Smooth muscle cell (in vitro differentiated cells): ENCODE results near the gene ATP2C1. TPM values are rescaled to one million over a fixed set of nuclear protein-coding genes. Genes with fewer than 3 reads are reported as not detected.

Experiments
- DNase-seq: peaks from one replicate; lab custom pipeline; 2025; ENCODE audit not compliant: unreplicated experiment; lab: John Stamatoyannopoulos, UW
- H2AFZ ChIP-seq: fragments of 200-600 bp; sonication (generic); 2 replicates; pipeline ENCODE4 v1.6.0; 2016; ENCODE audit warnings: antibody characterized with exemption, low read depth, mild to moderate bottlenecking
- H3F3A ChIP-seq: fragments of 200-600 bp; sonication (generic); 2 replicates; pipeline ENCODE4 v1.6.0; 2017; ENCODE audit warnings: antibody characterized with exemption, low read depth
- H3K27ac ChIP-seq: fragments of 200-600 bp; sonication (generic); 2 replicates; pipeline ENCODE4 v1.5.1; 2016; ENCODE audit warnings: low read depth, mild to moderate bottlenecking
- H3K27me3 ChIP-seq: fragments of 200-600 bp; sonication (generic); 2 replicates; pipeline ENCODE4 v1.6.1; 2016; ENCODE audit warnings: low read depth, mild to moderate bottlenecking
- H3K36me3 ChIP-seq: fragments of 200-600 bp; sonication (generic); 2 replicates; pipeline ENCODE4 v1.5.1; 2016; ENCODE audit warnings: low read depth
- H3K4me1 ChIP-seq: fragments of 200-600 bp; sonication (generic); 2 replicates; pipeline ENCODE4 v1.5.1; 2016; ENCODE audit warnings: low read depth
- H3K4me2 ChIP-seq: fragments of 200-600 bp; sonication (generic); 2 replicates; pipeline ENCODE4 v1.6.0; 2016; ENCODE audit warnings: mild to moderate bottlenecking
- H3K4me3 ChIP-seq: fragments of 200-600 bp; sonication (generic); 2 replicates; pipeline ENCODE4 v1.5.1; 2016; ENCODE audit warnings: mild to moderate bottlenecking
- H3K79me2 ChIP-seq: fragments of 200-600 bp; sonication (generic); 2 replicates; pipeline ENCODE4 v1.6.0; 2016; ENCODE audit warnings: low read depth, mild to moderate bottlenecking
- H3K9ac ChIP-seq: fragments of 200-600 bp; sonication (generic); 2 replicates; pipeline ENCODE4 v1.6.0; 2016; ENCODE audit warnings: low read depth
- H3K9me3 ChIP-seq: fragments of 200-600 bp; sonication (generic); replicated peaks from 2 replicates; pipeline ENCODE4 v1.5.1; 2016; ENCODE audit warnings: low read depth
- H4K20me1 ChIP-seq: fragments of 200-600 bp; sonication (generic); 2 replicates; pipeline ENCODE4 v1.6.0; 2016; ENCODE audit warnings: low read depth
- WGBS: methylation state at CpG from one replicate; pipeline ENCODE4 v1.1.7; 2016; ENCODE audit warnings: low lambda C conversion rate; 5-methylcytosine and 5-hydroxymethylcytosine counted together
- polyA plus RNA-seq: library from polyadenylated mRNA; unstranded; fragments of >200 nt; fragmentation: Nextera tagmentation; extraction: Ambion mirVana; gene quantifications from 2 replicates; pipeline ENCODE4 v1.2.1, GENCODE V29; 2016
- total RNA-seq: library from RNA; depleted of rRNA; stranded (reverse); fragments of >200 nt; gene quantifications from 2 replicates; pipeline ENCODE4 v1.2.3, GENCODE V29; 2014
- TF ChIP-seq, protein P1 (sequence below): fragments of 200-600 bp; sonication (generic); IDR thresholded peaks from 2 replicates; pipeline ENCODE4 v1.5.1; 2017; ENCODE audit warnings: borderline replicate concordance, mild to moderate bottlenecking, antibody characterized with exemption; ENCODE audit not compliant: insufficient read depth, poor library complexity, severe bottlenecking

ATP2C1 gene
- total and polyA plus RNA-seq, 2 experiments from 2014 or later: 36.0 to 85.9 TPM

DNA sequence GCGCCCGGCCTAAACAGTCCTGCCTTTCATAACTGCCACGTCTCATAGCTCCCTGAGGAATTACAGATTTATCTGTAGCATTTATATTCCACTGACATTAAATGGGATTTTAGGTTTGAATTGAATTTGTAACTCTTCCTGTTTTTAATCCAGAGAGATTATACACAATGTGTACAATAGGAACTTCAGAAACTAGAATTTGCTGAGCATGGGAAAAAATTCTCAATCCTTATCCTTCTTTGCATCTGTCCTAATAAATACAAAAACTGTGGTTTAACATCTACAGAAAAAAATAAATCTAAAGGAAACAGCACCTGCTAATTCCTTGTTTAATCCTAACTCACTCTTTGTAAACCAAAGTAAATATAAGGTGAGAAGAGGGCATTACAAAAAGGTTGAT lies 135.0 kb downstream of the ATP2C1 start:
- Histone ChIP-seq H3K4me2 (no peak overlapping the region), H3K9ac (no peak overlapping the region), H3F3A (no peaks in the 10 kb centered on the region), H3K27me3 (no peaks in the 10 kb centered on the region), H3K36me3 (no peaks in the 10 kb centered on the region), H4K20me1 (no peaks in the 10 kb centered on the region), H2AFZ (no peak overlapping the region), H3K4me1 (no peaks in the 10 kb centered on the region), H3K4me3 (no peak overlapping the region), H3K27ac (no peak overlapping the region), H3K79me2 (no peaks in the 10 kb centered on the region), H3K9me3 (no peaks in the 10 kb centered on the region)
- DNase-seq: no peak
- 91% methylated on average over 3 of the region's 3 CpGs for WGBS
- TF ChIP-seq, protein P1, sequence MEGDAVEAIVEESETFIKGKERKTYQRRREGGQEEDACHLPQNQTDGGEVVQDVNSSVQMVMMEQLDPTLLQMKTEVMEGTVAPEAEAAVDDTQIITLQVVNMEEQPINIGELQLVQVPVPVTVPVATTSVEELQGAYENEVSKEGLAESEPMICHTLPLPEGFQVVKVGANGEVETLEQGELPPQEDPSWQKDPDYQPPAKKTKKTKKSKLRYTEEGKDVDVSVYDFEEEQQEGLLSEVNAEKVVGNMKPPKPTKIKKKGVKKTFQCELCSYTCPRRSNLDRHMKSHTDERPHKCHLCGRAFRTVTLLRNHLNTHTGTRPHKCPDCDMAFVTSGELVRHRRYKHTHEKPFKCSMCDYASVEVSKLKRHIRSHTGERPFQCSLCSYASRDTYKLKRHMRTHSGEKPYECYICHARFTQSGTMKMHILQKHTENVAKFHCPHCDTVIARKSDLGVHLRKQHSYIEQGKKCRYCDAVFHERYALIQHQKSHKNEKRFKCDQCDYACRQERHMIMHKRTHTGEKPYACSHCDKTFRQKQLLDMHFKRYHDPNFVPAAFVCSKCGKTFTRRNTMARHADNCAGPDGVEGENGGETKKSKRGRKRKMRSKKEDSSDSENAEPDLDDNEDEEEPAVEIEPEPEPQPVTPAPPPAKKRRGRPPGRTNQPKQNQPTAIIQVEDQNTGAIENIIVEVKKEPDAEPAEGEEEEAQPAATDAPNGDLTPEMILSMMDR: no peak

DNA sequence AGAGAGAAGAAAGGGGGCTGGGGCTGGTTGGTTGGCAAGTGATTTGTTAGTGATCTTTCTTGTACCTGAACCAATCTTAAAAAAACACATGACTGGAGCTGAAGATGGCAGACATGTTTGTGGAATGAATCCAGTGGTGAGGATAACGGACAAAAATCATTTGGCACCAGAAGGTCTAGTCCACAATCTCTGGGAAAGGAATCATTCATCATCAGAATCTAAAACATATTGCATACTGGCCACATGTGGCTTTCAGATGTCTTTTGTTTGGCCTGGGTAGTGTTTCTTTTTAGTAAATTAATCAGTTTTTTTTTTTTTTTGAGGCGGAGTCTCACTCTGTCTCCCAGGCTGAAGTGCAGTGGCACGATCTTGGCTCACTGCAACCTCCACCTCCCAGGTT lies 137.8 kb downstream of the ATP2C1 start:
- H3K79me2 ChIP-seq: no peaks in the 10 kb centered on the region
- WGBS: 81% methylated on average over 3 of the region's 3 CpGs
- DNase-seq: no peak

DNA sequence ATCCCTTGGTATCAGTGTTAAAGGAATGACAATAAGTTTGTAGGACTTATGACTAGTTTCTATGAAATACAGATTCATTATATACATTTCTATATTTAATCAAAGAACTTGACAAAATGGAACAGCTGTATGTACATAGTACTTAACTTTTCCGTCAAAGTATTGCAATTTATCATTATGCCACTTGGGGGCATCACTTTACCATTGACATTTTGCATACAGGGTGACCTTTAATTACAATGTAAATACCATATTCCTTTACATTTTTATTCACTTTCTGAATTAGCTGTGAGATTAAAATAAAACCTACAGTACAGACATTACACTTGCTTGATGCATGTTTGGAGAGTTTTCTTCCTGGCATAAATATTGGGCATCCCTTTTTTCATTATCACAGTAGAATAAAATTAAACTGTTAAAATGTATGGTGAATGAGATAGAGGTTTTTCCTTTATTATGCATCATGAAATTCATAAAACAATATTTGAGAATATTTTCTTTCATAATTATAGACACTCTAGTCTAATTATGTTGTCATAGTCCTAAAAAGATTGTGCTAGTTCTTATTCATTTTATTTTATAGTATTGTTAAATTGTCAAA lies 139.7 kb downstream of the ATP2C1 start:
- H3K4me1 ChIP-seq: no peaks in the 10 kb centered on the region
- 18% methylated on average over 1 of the region's 1 CpG for WGBS
- no peaks in the 10 kb centered on the region for H4K20me1 ChIP-seq
- H2AFZ ChIP-seq: no peak overlapping the region
- no peaks in the 10 kb centered on the region for H3K9me3 ChIP-seq
- H3K4me2 ChIP-seq: no peak overlapping the region
- H3F3A ChIP-seq: no peaks in the 10 kb centered on the region
- no peaks in the 10 kb centered on the region for H3K79me2 ChIP-seq
- no peak overlapping the region for H3K27ac ChIP-seq
- TF ChIP-seq, protein P1: peak; percentile 74
- no peaks in the 10 kb centered on the region for H3K27me3 ChIP-seq
- DNase-seq: no peak
- H3K9ac ChIP-seq: no peak overlapping the region
- H3K36me3 ChIP-seq: no peaks in the 10 kb centered on the region
- no peak overlapping the region for H3K4me3 ChIP-seq

More for the DNA sequence above, 137.8 kb downstream of the ATP2C1 start:
- H3K4me3 ChIP-seq: no peak overlapping the region
- H3K4me1 ChIP-seq: no peaks in the 10 kb centered on the region
- H3F3A ChIP-seq: no peaks in the 10 kb centered on the region
- H3K9me3 ChIP-seq: no peaks in the 10 kb centered on the region
- H3K9ac ChIP-seq: no peak overlapping the region
- no peaks in the 10 kb centered on the region for H3K36me3 ChIP-seq
- no peak overlapping the region for H3K4me2 ChIP-seq
- H3K27ac ChIP-seq: no peak overlapping the region
- H2AFZ ChIP-seq: no peak overlapping the region
- no peaks in the 10 kb centered on the region for H4K20me1 ChIP-seq
- H3K27me3 ChIP-seq: no peaks in the 10 kb centered on the region
- TF ChIP-seq, protein P1: no peak

DNA sequence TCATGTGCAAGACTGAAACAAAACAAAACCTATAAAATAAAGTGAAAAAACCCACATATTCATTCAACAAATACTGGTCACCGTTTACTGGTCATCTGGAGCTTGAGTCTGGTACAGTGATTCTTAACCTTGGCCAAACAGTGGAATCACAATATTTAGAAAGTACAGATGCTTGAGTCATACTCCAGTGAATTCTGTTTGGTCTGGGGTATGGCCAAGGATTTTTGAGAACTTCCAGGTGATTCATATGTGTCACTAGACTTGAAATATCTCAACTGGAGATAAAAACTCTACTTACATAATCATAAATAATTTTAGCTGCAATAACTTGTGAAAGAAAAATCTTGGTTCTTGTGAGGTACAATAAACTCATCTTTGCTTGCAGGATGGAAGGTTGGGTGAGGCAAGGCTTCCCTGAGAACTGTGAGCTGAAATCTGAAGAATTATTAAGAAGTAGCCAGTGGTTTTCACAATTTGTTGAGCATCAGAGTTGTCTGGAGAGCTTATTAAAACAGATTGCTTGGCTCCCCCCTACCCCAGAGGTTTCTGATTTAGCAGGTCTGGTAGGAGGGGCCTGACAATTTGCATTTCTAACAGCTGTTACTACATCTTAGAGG lies 142.4 kb downstream of the ATP2C1 start:
- no peaks in the 10 kb centered on the region for H3K79me2 ChIP-seq
- H2AFZ ChIP-seq: no peak overlapping the region
- no peak for DNase-seq
- no peak overlapping the region for H3K9ac ChIP-seq
- H3K4me1 ChIP-seq: no peaks in the 10 kb centered on the region
- no peaks in the 10 kb centered on the region for H3F3A ChIP-seq
- no peak overlapping the region for H3K27ac ChIP-seq
- no peaks in the 10 kb centered on the region for H3K36me3 ChIP-seq
- 37% methylated on average over 1 of the region's 1 CpG for WGBS
- no peak overlapping the region for H3K4me2 ChIP-seq
- H3K27me3 ChIP-seq: no peaks in the 10 kb centered on the region
- TF ChIP-seq, protein P1: no peak
- H3K4me3 ChIP-seq: no peak overlapping the region
- H4K20me1 ChIP-seq: no peaks in the 10 kb centered on the region
- no peaks in the 10 kb centered on the region for H3K9me3 ChIP-seq
